Measurements from ENCODE around the gene NUCB2.
"Not testable (repeated sequence)": the region's sequence is repeated elsewhere in the genome, so short reads cannot be mapped to it uniquely, and the experiment has no call there.

Gene NUCB2

DNA sequence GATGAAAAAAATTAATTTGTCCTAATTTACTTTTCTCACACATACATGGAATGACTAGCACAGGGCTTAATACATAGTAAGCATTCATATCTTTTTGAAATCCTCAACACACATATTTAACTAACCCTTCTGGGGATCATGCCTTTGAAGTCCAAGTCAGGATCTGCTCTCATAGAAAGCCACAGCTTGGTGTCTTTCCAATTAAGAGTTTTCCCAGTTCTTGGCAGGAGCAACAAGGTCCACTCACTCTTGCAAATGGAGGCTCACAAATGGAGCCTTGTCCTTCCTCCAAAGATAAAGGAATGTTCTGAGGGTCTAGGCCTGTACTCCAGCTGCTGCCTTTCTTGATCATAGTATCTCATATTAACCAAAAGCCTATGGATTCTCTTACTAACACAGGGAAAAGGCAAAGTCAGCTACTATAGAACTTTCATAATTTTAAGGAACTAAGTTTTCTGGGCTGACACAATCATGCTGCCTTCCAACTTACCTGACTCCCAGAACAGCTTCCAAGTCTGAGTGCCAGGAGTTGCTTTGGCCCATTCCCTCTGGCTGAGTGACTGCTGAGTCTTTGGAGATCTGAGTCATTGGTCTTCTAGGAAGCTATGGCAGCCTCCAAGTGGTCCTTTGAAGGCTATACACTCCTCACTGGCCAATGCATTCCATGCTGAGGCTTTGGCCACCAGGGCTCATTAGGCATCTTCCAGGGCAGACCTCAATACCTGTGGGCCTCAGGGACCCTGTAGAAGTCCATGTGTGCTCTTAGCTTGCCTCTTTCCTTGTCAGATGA is 25.8 kb upstream of the NUCB2 start:
- Histone ChIP-seq H3K9ac (ENCODE audit: low read length in 2 of 2) (no peak overlapping the region), H3K36me3 (ENCODE audit: control insufficient read depth in 2 of 2, insufficient read depth in 2 of 2, low read length in 2 of 2) (no peaks in the 10 kb centered on the region), H3K4me1 (ENCODE audit: control insufficient read depth, insufficient read depth, low read length) (no peaks in the 10 kb centered on the region), H3K9me3 (ENCODE audit: control insufficient read depth in 2 of 2, low read length in 2 of 2) (no peaks in the 10 kb centered on the region), H3K27ac (ENCODE audit: low read length) (no peak overlapping the region), H3K27me3 (ENCODE audit: control insufficient read depth in 1 of 2, insufficient read depth in 2 of 2, low read length in 2 of 2) (no peaks in the 10 kb centered on the region), H3K4me3 (ENCODE audit: low read length in 2 of 2) (no peak overlapping the region)

DNA sequence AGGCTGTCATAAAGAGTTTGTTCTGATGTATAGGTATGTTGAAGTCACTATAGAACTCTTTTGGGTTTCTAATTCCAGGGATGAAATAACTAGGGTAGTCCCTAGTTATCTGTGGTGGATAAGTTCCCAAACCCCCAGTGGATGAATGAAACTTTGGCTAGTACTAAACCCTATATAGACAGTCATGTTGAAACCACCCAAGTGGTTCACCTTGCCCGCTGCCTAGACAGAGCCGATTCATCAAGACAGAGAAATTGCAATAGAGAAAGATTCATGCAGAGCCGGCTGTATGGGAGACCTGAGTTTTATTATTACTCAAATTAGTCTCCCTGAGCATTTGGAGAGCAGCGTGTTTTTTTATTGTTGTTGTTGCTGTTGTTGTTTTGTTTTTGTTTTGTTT is 23.8 kb upstream of the NUCB2 start:
- H3K27ac ChIP-seq (ENCODE audit: low read length) = no peak overlapping the region
- no peaks in the 10 kb centered on the region for H3K9me3 ChIP-seq (ENCODE audit: control insufficient read depth in 2 of 2, low read length in 2 of 2)
- H3K36me3 ChIP-seq (ENCODE audit: control insufficient read depth in 2 of 2, insufficient read depth in 2 of 2, low read length in 2 of 2) = no peaks in the 10 kb centered on the region
- H3K27me3 ChIP-seq (ENCODE audit: control insufficient read depth in 1 of 2, insufficient read depth in 2 of 2, low read length in 2 of 2) = no peaks in the 10 kb centered on the region
- no peaks in the 10 kb centered on the region for H3K4me1 ChIP-seq (ENCODE audit: control insufficient read depth, insufficient read depth, low read length)
- no peak overlapping the region for H3K4me3 ChIP-seq (ENCODE audit: low read length in 2 of 2)
- H3K9ac ChIP-seq (ENCODE audit: low read length in 2 of 2) = no peak overlapping the region

DNA sequence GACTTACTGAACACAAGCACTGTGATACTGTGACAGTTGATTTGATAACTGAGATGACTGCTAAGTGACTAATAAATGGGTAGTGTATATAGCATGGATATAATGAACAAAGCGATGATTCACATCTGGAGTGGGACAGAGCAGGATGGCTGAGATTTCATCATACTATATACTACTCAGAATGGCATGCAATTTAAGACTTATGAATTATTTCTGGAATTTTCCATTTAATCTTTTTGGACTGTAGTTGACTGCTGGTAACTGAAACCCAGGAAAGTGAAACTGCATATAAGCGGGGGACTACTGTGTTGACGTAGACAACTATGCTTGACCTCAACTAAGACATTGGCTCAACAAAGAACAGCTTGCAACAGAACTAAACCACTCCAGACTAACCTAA is 20.0 kb upstream of the NUCB2 start:
- H3K36me3 ChIP-seq (ENCODE audit: control insufficient read depth in 2 of 2, insufficient read depth in 2 of 2, low read length in 2 of 2) = no peaks in the 10 kb centered on the region
- H3K27ac ChIP-seq (ENCODE audit: low read length) = no peak overlapping the region
- H3K27me3 ChIP-seq (ENCODE audit: control insufficient read depth in 1 of 2, insufficient read depth in 2 of 2, low read length in 2 of 2) = no peaks in the 10 kb centered on the region
- H3K4me3 ChIP-seq (ENCODE audit: low read length in 2 of 2) = no peak overlapping the region
- no peak overlapping the region for H3K9ac ChIP-seq (ENCODE audit: low read length in 2 of 2)
- no peaks in the 10 kb centered on the region for H3K9me3 ChIP-seq (ENCODE audit: control insufficient read depth in 2 of 2, low read length in 2 of 2)
- H3K4me1 ChIP-seq (ENCODE audit: control insufficient read depth, insufficient read depth, low read length) = no peaks in the 10 kb centered on the region

DNA sequence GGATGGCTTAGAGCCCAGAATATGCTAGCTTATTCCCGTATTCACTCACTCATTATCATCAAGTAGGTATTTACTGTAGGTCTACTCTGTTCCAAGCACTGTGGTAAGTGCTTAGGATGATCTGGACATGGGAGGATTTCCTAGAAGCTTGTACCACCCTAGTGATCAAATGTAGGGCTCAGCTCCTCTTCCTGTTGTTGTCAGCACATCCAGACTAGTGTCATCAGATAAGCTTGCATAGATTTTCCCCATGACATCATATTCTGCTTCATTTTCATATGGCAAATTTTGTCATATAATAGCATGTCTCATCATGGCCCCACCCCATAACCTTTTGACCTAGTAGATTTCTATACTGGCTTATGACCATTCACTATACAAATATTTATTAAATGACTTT is 19.3 kb upstream of the NUCB2 start:
- Histone ChIP-seq H3K36me3 (ENCODE audit: control insufficient read depth in 2 of 2, insufficient read depth in 2 of 2, low read length in 2 of 2) (no peaks in the 10 kb centered on the region), H3K4me3 (ENCODE audit: low read length in 2 of 2) (no peak overlapping the region)

DNA sequence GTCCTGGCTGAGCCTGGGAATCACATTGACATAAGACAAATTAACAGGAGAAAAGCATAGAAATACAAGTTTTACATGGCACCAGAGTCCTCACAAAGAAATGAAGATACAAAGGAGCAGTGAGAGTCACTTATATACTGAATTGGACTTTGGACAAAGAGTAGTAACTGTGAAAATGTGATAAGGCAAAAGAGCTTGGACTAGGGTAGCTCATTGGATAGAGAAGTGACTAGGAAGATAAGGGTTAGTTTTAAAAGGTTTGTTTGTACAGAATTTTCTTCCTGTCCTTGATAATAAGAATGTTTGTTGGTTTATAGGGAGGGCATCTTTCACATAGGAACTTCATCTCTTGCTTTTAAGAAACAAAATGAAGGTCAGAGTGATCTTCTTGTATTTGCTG is 17.9 kb upstream of the NUCB2 start:
- Histone ChIP-seq H3K36me3 (ENCODE audit: control insufficient read depth in 2 of 2, insufficient read depth in 2 of 2, low read length in 2 of 2) (no peaks in the 10 kb centered on the region), H3K9me3 (ENCODE audit: control insufficient read depth in 2 of 2, low read length in 2 of 2) (no peaks in the 10 kb centered on the region), H3K4me3 (ENCODE audit: low read length in 2 of 2) (no peak overlapping the region), H3K9ac (ENCODE audit: low read length in 2 of 2) (no peak overlapping the region), H3K27ac (ENCODE audit: low read length) (no peak overlapping the region), H3K4me1 (ENCODE audit: control insufficient read depth, insufficient read depth, low read length) (no peaks in the 10 kb centered on the region), H3K27me3 (ENCODE audit: control insufficient read depth in 1 of 2, insufficient read depth in 2 of 2, low read length in 2 of 2) (no peaks in the 10 kb centered on the region)

More for the DNA sequence above, 19.3 kb upstream of the NUCB2 start:
- Histone ChIP-seq H3K27ac (ENCODE audit: low read length) (no peak overlapping the region), H3K9ac (ENCODE audit: low read length in 2 of 2) (no peak overlapping the region), H3K9me3 (ENCODE audit: control insufficient read depth in 2 of 2, low read length in 2 of 2) (no peaks in the 10 kb centered on the region), H3K27me3 (ENCODE audit: control insufficient read depth in 1 of 2, insufficient read depth in 2 of 2, low read length in 2 of 2) (no peaks in the 10 kb centered on the region), H3K4me1 (ENCODE audit: control insufficient read depth, insufficient read depth, low read length) (no peaks in the 10 kb centered on the region)

DNA sequence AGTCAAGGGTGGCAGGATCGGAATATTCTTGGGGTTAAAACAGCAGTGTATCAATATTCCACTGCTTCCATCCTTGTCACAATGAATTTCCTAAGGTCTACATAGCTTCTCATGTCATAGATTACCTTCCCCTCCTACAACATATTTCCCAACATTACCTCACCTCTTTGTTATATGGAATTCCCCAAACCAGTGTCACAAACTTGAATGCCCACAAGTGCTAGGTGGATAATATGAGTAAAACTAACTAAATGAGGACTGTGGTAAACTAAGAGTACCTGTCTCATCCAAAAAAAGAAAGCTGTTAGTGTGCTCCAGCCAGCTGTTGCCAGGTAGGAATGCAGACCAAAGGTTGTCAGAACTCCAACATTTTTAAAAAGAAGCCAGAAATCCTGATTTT is 17.0 kb upstream of the NUCB2 start:
- no peak overlapping the region for H3K27ac ChIP-seq (ENCODE audit: low read length)
- no peak overlapping the region for H3K4me3 ChIP-seq (ENCODE audit: low read length in 2 of 2)
- no peaks in the 10 kb centered on the region for H3K9me3 ChIP-seq (ENCODE audit: control insufficient read depth in 2 of 2, low read length in 2 of 2)
- no peak overlapping the region for H3K9ac ChIP-seq (ENCODE audit: low read length in 2 of 2)
- no peaks in the 10 kb centered on the region for H3K36me3 ChIP-seq (ENCODE audit: control insufficient read depth in 2 of 2, insufficient read depth in 2 of 2, low read length in 2 of 2)
- no peaks in the 10 kb centered on the region for H3K27me3 ChIP-seq (ENCODE audit: control insufficient read depth in 1 of 2, insufficient read depth in 2 of 2, low read length in 2 of 2)
- no peaks in the 10 kb centered on the region for H3K4me1 ChIP-seq (ENCODE audit: control insufficient read depth, insufficient read depth, low read length)

DNA sequence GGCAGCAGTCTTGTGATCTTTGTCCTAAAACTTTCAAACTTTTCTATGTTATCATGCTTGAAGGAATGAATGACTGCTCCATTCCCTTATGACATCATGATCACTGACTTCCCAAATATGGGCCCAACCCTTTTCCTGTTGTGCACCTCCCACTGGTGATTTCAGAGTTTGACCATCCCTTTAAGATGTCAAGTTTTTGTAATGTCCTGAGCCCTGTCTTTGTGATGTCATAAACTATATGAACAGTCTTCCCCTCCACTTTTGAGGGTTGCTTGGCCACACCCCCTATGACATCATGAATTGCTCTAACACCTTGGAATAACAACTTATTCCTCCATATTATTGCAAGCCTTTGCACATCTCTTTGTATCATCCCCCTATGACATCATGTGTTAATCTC is 16.5 kb upstream of the NUCB2 start:
- no peaks in the 10 kb centered on the region for H3K4me1 ChIP-seq (ENCODE audit: control insufficient read depth, insufficient read depth, low read length)
- H3K4me3 ChIP-seq (ENCODE audit: low read length in 2 of 2) = no peak overlapping the region
- no peaks in the 10 kb centered on the region for H3K27me3 ChIP-seq (ENCODE audit: control insufficient read depth in 1 of 2, insufficient read depth in 2 of 2, low read length in 2 of 2)
- no peaks in the 10 kb centered on the region for H3K36me3 ChIP-seq (ENCODE audit: control insufficient read depth in 2 of 2, insufficient read depth in 2 of 2, low read length in 2 of 2)
- H3K9ac ChIP-seq (ENCODE audit: low read length in 2 of 2) = no peak overlapping the region
- no peak overlapping the region for H3K27ac ChIP-seq (ENCODE audit: low read length)
- no peaks in the 10 kb centered on the region for H3K9me3 ChIP-seq (ENCODE audit: control insufficient read depth in 2 of 2, low read length in 2 of 2)

DNA sequence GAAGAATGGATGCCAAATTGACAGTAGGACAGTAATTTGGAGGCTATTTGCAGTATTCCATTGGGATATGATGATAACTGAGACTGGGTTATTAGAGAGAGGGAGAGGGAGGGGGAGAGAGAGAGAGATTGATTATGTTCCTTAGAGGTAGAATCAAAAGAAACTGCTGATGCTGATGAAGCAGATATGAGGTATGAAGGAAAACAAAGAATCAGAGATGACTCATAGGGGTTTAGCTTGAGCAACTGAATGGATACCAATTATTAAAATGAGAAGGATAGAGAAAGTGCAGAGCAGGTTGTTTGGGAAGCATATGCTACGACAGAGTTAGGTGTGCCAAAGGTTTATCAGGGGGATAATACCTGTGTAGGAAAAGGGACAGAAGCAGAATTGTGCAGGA is 12.8 kb upstream of the NUCB2 start:
- H3K27ac ChIP-seq (ENCODE audit: low read length) = no peak overlapping the region
- no peak overlapping the region for H3K4me3 ChIP-seq (ENCODE audit: low read length in 2 of 2)
- H3K27me3 ChIP-seq (ENCODE audit: control insufficient read depth in 1 of 2, insufficient read depth in 2 of 2, low read length in 2 of 2) = no peaks in the 10 kb centered on the region

DNA sequence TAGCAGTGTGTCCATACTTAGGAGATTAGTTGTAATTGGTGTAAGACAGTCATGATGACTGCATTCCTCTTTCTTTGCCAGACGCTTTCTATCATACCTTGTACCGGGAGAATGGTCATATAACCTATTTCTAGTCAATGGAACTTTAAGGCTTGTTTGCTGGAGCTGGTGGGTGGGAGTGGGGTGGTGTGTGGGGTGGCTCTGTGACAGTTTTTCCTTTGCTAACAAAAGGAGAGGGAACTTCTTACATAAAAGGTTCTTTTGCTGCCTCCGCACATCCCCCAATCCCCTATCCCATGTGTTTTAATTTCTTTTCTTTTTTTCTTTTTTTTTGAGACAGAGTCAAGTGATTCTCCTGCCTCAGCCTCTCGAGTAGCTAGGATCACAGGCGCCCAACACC is 9.8 kb upstream of the NUCB2 start:
- no peaks in the 10 kb centered on the region for H3K9me3 ChIP-seq (ENCODE audit: control insufficient read depth in 2 of 2, low read length in 2 of 2)
- no peaks in the 10 kb centered on the region for H3K4me1 ChIP-seq (ENCODE audit: control insufficient read depth, insufficient read depth, low read length)
- H3K4me3 ChIP-seq (ENCODE audit: low read length in 2 of 2) = no peak overlapping the region
- no peak overlapping the region for H3K27ac ChIP-seq (ENCODE audit: low read length)
- no peaks in the 10 kb centered on the region for H3K36me3 ChIP-seq (ENCODE audit: control insufficient read depth in 2 of 2, insufficient read depth in 2 of 2, low read length in 2 of 2)
- no peak overlapping the region for H3K9ac ChIP-seq (ENCODE audit: low read length in 2 of 2)
- H3K27me3 ChIP-seq (ENCODE audit: control insufficient read depth in 1 of 2, insufficient read depth in 2 of 2, low read length in 2 of 2) = no peaks in the 10 kb centered on the region

More for the DNA sequence above, 12.8 kb upstream of the NUCB2 start:
- H3K4me1 ChIP-seq (ENCODE audit: control insufficient read depth, insufficient read depth, low read length) = no peaks in the 10 kb centered on the region
- no peak overlapping the region for H3K9ac ChIP-seq (ENCODE audit: low read length in 2 of 2)
- H3K36me3 ChIP-seq (ENCODE audit: control insufficient read depth in 2 of 2, insufficient read depth in 2 of 2, low read length in 2 of 2) = no peaks in the 10 kb centered on the region
- H3K9me3 ChIP-seq (ENCODE audit: control insufficient read depth in 2 of 2, low read length in 2 of 2) = no peaks in the 10 kb centered on the region

DNA sequence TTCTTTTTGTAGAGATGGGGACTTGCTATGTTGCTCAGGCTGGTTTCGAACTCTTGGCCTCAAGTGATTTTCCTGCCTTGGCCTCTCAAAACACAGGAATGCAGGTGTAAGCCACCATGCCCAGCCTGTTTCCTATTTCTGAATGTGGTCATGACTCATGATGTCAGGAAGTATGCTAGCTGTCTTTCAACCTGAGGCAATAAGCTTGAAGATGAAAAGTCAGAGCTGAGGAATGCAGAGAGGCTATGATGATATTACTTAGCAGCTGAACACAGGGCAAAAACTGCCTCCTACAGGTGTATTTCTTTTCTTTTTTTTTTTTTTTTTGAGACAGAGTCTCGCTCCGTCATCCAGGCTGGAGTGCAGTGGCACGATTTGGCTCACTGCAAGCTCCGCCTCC is 9.0 kb upstream of the NUCB2 start:
- Histone ChIP-seq H3K9ac (ENCODE audit: low read length in 2 of 2) (no peak overlapping the region), H3K9me3 (ENCODE audit: control insufficient read depth in 2 of 2, low read length in 2 of 2) (no peaks in the 10 kb centered on the region), H3K36me3 (ENCODE audit: control insufficient read depth in 2 of 2, insufficient read depth in 2 of 2, low read length in 2 of 2) (no peaks in the 10 kb centered on the region), H3K27ac (ENCODE audit: low read length) (no peak overlapping the region), H3K27me3 (ENCODE audit: control insufficient read depth in 1 of 2, insufficient read depth in 2 of 2, low read length in 2 of 2) (no peaks in the 10 kb centered on the region), H3K4me1 (ENCODE audit: control insufficient read depth, insufficient read depth, low read length) (no peaks in the 10 kb centered on the region), H3K4me3 (ENCODE audit: low read length in 2 of 2) (no peak overlapping the region)

DNA sequence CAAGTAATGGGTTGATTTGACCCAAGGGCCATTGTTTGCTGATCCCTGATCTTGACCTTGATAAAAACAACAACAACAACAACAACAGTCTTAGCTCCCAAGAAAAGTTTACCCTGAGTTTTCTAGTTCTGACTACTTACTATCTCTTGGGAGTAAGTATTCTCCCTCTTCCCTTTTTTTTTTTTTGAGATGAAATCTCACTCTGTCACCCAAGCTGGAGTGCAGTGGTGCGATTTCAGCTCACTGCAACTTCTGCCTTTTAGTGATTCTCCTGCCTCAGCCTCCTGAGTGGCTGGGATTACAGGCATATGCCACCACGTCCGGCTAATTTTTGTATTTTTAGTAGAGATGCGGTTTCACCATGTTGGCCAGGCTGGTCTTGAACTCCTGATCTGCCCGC is 8.0 kb upstream of the NUCB2 start:
- not testable (repeated sequence) for H3K9ac ChIP-seq (ENCODE audit: low read length in 2 of 2)

More for the DNA sequence above, 8.0 kb upstream of the NUCB2 start:
- H3K4me3 ChIP-seq (ENCODE audit: low read length in 2 of 2); H3K36me3 ChIP-seq (ENCODE audit: control insufficient read depth in 2 of 2, insufficient read depth in 2 of 2, low read length in 2 of 2); H3K27me3 ChIP-seq (ENCODE audit: control insufficient read depth in 1 of 2, insufficient read depth in 2 of 2, low read length in 2 of 2); H3K27ac ChIP-seq (ENCODE audit: low read length); H3K9me3 ChIP-seq (ENCODE audit: control insufficient read depth in 2 of 2, low read length in 2 of 2); H3K4me1 ChIP-seq (ENCODE audit: control insufficient read depth, insufficient read depth, low read length): not testable (repeated sequence)

All from stomach smooth muscle (tissue), 2 donors.